SKM-1 (cell line): ENCODE results near the gene ZNF497.
"Not testable (repeated sequence)": the region's sequence is repeated elsewhere in the genome, so short reads cannot be mapped to it uniquely, and the experiment has no call there.

ENCODE experiments used
- DNase-seq: peaks from one replicate; lab custom pipeline; 2025; ENCODE audit not compliant: unreplicated experiment; lab: John Stamatoyannopoulos, UW

The ZNF497 gene

GRCh38 chr19:58348080-58348479 is 14.5 kb downstream of the ZNF497 start:
- not testable (repeated sequence) for DNase-seq

- peak; percentile 16 for DNase-seq
These were observed 15.3 kb downstream of the ZNF497 start for GRCh38 chr19:58346961-58347929.

GRCh38 chr19:58345558-58345957 is 17.0 kb downstream of the ZNF497 start:
- DNase-seq, result no peak

GRCh38 chr19:58338825-58339558 is 23.6 kb downstream of the ZNF497 start:
- DNase-seq, result no peak

- DNase-seq, result no peak
These were observed 24.2 kb downstream of the ZNF497 start for GRCh38 chr19:58338336-58338735.

- DNase-seq, result no peak
These were observed 25.7 kb downstream of the ZNF497 start for GRCh38 chr19:58336820-58337219.

- no peak for DNase-seq
These were observed 26.3 kb downstream of the ZNF497 start for GRCh38 chr19:58336216-58336615.

- no peak for DNase-seq
These were observed 26.9 kb downstream of the ZNF497 start for GRCh38 chr19:58335630-58336029.

- DNase-seq, result no peak
These were observed 27.8 kb downstream of the ZNF497 start for GRCh38 chr19:58334691-58335249.

- DNase-seq, result no peak
These were observed 29.9 kb downstream of the ZNF497 start for GRCh38 chr19:58332697-58333096.

- no peak for DNase-seq
These were observed 32.1 kb downstream of the ZNF497 start for GRCh38 chr19:58330458-58330857.

- DNase-seq, result no peak
These were observed 33.6 kb downstream of the ZNF497 start for GRCh38 chr19:58328999-58329398.

GRCh38 chr19:58326914-58327726 is 35.4 kb downstream of the ZNF497 start, which contains the start of gene ZSCAN22:
Gene ZSCAN22 (plus strand): TSS chr19:58326994. CDS start chr19:58334803, 7,809 bp downstream.
- DNase-seq, result peak; percentile 56

- no peak for DNase-seq
These were observed 36.0 kb downstream of the ZNF497 start for GRCh38 chr19:58326501-58326913.

- no peak for DNase-seq
These were observed 37.1 kb downstream of the ZNF497 start for GRCh38 chr19:58325311-58326022.

- DNase-seq, result no peak
These were observed 43.3 kb downstream of the ZNF497 start for GRCh38 chr19:58319241-58319640.

GRCh38 chr19:58318297-58318696 is 44.3 kb downstream of the ZNF497 start:
- no peak for DNase-seq

GRCh38 chr19:58317476-58318072 is 45.0 kb downstream of the ZNF497 start:
- no peak for DNase-seq

GRCh38 chr19:58315580-58315979 is 47.0 kb downstream of the ZNF497 start:
- no peak for DNase-seq
